Measurements from ENCODE around the gene R3HDM2. TPM values are rescaled to one million over a fixed set of nuclear protein-coding genes. Genes with fewer than 3 reads are reported as not detected.

Gene R3HDM2
- total RNA-seq, 1 experiment from 2014 or later: 45.4 TPM

DNA sequence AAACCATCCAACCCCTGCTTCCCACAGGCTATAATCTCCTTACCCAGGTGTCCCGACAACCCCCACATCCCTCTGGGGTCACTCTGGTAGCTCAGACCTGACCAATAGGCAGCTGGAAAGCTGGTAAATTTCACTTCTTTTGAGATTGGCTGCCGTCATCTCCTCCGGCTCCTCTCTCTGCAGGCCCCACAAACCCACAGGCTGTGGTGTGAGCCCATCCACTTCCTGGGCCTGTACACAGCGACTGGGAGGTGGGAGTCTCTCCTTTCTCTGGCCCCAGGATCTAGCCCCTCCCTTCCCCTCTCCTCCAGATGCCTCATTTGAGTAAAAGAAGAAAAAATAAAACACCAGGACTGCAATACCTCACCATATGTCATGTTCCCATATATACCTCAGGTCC is 4.5 kb upstream of the R3HDM2 start:
- Histone ChIP-seq H2AFZ (ENCODE audit: low read depth, low read length, poor library complexity, severe bottlenecking) (no peak overlapping the region), H3K4me3 (replicated peaks in 1 of 2; ENCODE audit: low read depth in 1 of 2, low read length in 2 of 2) (no peak overlapping the region), H3K9ac (ENCODE audit: low read length) (no peak overlapping the region), H3K27me3 (ENCODE audit: insufficient read depth, low read length) (no peaks in the 10 kb centered on the region), H3K27ac (ENCODE audit: low read depth, low read length) (no peak overlapping the region), H3K79me2 (ENCODE audit: insufficient read depth, low read length) (peaks cover under 1% of the 10 kb centered on the region; the same call in 1 of the 2 replicates), H3K9me2 (ENCODE audit: insufficient read depth) (no peaks in the 10 kb centered on the region), H3K4me1 (ENCODE audit: control insufficient read depth in 1 of 2, insufficient read depth in 2 of 2, low read length in 2 of 2) (peaks cover 4 to 10% of the 10 kb centered on the region in 2 experiments; a peak in 3 of 4 replicates), H3K9me3 (ENCODE audit: control insufficient read depth in 1 of 2, insufficient read depth in 1 of 2, low read depth in 1 of 2, low read length in 2 of 2) (no peaks in the 10 kb centered on the region), H3K4me2 (ENCODE audit: low read length) (no peak overlapping the region), H3K36me3 (ENCODE audit: control insufficient read depth in 1 of 2, insufficient read depth in 2 of 2, low read length in 2 of 2) (no peaks in the 10 kb centered on the region), H4K20me1 (ENCODE audit: insufficient read depth) (no peaks in the 10 kb centered on the region)
- RAD21 ChIA-PET (ENCODE audit: low non-redundant PET in 1 of 2, low total read pairs in 2 of 2, uncharacterized antibody in 2 of 2, unreplicated experiment in 2 of 2): no interaction called here
- DNase-seq (ENCODE audit: low read depth, low spot score) (no peak), ATAC-seq (no peak)
- intact Hi-C loops (cut with micrococcal nuclease): no loop called here
- POLR2A ChIA-PET: no interaction called here
- TF ChIP-seq, protein P1, sequence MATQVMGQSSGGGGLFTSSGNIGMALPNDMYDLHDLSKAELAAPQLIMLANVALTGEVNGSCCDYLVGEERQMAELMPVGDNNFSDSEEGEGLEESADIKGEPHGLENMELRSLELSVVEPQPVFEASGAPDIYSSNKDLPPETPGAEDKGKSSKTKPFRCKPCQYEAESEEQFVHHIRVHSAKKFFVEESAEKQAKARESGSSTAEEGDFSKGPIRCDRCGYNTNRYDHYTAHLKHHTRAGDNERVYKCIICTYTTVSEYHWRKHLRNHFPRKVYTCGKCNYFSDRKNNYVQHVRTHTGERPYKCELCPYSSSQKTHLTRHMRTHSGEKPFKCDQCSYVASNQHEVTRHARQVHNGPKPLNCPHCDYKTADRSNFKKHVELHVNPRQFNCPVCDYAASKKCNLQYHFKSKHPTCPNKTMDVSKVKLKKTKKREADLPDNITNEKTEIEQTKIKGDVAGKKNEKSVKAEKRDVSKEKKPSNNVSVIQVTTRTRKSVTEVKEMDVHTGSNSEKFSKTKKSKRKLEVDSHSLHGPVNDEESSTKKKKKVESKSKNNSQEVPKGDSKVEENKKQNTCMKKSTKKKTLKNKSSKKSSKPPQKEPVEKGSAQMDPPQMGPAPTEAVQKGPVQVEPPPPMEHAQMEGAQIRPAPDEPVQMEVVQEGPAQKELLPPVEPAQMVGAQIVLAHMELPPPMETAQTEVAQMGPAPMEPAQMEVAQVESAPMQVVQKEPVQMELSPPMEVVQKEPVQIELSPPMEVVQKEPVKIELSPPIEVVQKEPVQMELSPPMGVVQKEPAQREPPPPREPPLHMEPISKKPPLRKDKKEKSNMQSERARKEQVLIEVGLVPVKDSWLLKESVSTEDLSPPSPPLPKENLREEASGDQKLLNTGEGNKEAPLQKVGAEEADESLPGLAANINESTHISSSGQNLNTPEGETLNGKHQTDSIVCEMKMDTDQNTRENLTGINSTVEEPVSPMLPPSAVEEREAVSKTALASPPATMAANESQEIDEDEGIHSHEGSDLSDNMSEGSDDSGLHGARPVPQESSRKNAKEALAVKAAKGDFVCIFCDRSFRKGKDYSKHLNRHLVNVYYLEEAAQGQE (IDR thresholded peaks at IDR 0.05; ENCODE audit: low read depth): no peak
- TF ChIP-seq JUND (IDR thresholded peaks at IDR 0.05) (no peak), EZH2phosphoT487 (IDR thresholded peaks at IDR 0.05; ENCODE audit: borderline replicate concordance) (no peak), EGR1 (IDR thresholded peaks at IDR 0.05; ENCODE audit: low read depth) (no peak), YY1 (IDR thresholded peaks at IDR 0.05; ENCODE audit: extremely low read depth, insufficient replicate concordance, low read depth, low read length) (no peak), POLR2A (IDR thresholded peaks at IDR 0.05; ENCODE audit: borderline replicate concordance, extremely low read depth, insufficient read depth, insufficient read length) (no peak), EZH2 (IDR thresholded peaks at IDR 0.05) (no peak), POLR2AphosphoS5 (IDR thresholded peaks at IDR 0.05; ENCODE audit: low read depth, low read length) (no peak)
- TF ChIP-seq, protein P2, sequence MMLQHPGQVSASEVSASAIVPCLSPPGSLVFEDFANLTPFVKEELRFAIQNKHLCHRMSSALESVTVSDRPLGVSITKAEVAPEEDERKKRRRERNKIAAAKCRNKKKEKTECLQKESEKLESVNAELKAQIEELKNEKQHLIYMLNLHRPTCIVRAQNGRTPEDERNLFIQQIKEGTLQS (IDR thresholded peaks at IDR 0.05): no peak
- TF ChIP-seq, protein P3, sequence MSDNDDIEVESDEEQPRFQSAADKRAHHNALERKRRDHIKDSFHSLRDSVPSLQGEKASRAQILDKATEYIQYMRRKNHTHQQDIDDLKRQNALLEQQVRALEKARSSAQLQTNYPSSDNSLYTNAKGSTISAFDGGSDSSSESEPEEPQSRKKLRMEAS (IDR thresholded peaks at IDR 0.05): no peak
- TF ChIP-seq, protein P4, sequence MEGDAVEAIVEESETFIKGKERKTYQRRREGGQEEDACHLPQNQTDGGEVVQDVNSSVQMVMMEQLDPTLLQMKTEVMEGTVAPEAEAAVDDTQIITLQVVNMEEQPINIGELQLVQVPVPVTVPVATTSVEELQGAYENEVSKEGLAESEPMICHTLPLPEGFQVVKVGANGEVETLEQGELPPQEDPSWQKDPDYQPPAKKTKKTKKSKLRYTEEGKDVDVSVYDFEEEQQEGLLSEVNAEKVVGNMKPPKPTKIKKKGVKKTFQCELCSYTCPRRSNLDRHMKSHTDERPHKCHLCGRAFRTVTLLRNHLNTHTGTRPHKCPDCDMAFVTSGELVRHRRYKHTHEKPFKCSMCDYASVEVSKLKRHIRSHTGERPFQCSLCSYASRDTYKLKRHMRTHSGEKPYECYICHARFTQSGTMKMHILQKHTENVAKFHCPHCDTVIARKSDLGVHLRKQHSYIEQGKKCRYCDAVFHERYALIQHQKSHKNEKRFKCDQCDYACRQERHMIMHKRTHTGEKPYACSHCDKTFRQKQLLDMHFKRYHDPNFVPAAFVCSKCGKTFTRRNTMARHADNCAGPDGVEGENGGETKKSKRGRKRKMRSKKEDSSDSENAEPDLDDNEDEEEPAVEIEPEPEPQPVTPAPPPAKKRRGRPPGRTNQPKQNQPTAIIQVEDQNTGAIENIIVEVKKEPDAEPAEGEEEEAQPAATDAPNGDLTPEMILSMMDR (IDR thresholded peaks at IDR 0.05 in 2 of 3, conservative IDR thresholded peaks at IDR 0.05 in 1 of 3; ENCODE audit: borderline replicate concordance in 1 of 3, insufficient read depth in 1 of 3, low read depth in 2 of 3, low read length in 2 of 3): no peak
- no TSS peak for BruUV-seq (replicated peaks)
- CTCF ChIA-PET: no interaction called here

Measured in HCT116 (cell line).